Panc1 (cell line): ENCODE results near the gene ADGRV1. TPM values are rescaled to one million over a fixed set of nuclear protein-coding genes. Genes with fewer than 3 reads are reported as not detected.

Experiments used
- ATAC-seq: fragments of 200-7000 bp; cut with Tn5 transposase; 2 replicates; pipeline ENCODE4 v1.9.1; 2020; ENCODE audit warnings: mild to moderate bottlenecking, moderate library complexity
- BruUV-seq: library from RNA; stranded (reverse); fragments of 400-500 nt; replicated peaks from 2 replicates; lab custom pipeline; 2021; lab: Mats Ljungman, UMichigan
- CTCF ChIA-PET: fragments of 300-600 bp; sonication (Branson Sonifier 250); formaldehyde crosslinking; loops from one replicate; lab custom pipeline; 2022; ENCODE audit warnings: antibody characterized with exemption; lab: Charles Lee
- POLR2A ChIA-PET: fragments of 300-600 bp; sonication (Branson Sonifier 250); formaldehyde crosslinking; loops from one replicate; lab custom pipeline; 2022; ENCODE audit warnings: antibody characterized with exemption; lab: Charles Lee
- DNase-seq: peaks from one replicate; pipeline ENCODE4 v3.0.0-alpha.2; 2010; ENCODE audit warnings: low read depth, low spot score
- H3K27ac ChIP-seq: 2 replicates; pipeline ENCODE4 v1.5.1; 2011; ENCODE audit warnings: mild to moderate bottlenecking, low read length, inconsistent platforms
- H3K27me3 ChIP-seq: fragments of 200-500 bp; sonication (Bioruptor generic); 2 replicates; pipeline ENCODE4 v1.6.0; 2014; ENCODE audit warnings: low read length, inconsistent platforms; ENCODE audit not compliant: control insufficient read depth, insufficient read depth
- H3K36me3 ChIP-seq: fragments of 200-500 bp; sonication (Bioruptor generic); 2 replicates; pipeline ENCODE4 v1.5.1; 2014; ENCODE audit warnings: inconsistent platforms, mild to moderate bottlenecking, low read length, moderate library complexity; ENCODE audit not compliant: control insufficient read depth, insufficient read depth
- H3K4me1 ChIP-seq: 2 replicates; pipeline ENCODE4 v1.5.1; 2011; ENCODE audit warnings: inconsistent platforms, mild to moderate bottlenecking, low read length, moderate library complexity; ENCODE audit not compliant: control insufficient read depth, insufficient read depth
- H3K4me3 ChIP-seq, 2 experiments: 2 replicates each; pipeline ENCODE4 v1.5.1; 2011 to 2012; ENCODE audit warnings: low read depth in 2 of 2, low read length in 2 of 2, mild to moderate bottlenecking in 2 of 2, inconsistent platforms in 1 of 2, moderate library complexity in 1 of 2
- H3K9me3 ChIP-seq: fragments of 200-500 bp; sonication (Bioruptor generic); 2 replicates; pipeline ENCODE4 v1.5.1; 2014; ENCODE audit warnings: low read depth, mild to moderate bottlenecking, inconsistent platforms, low read length, moderate library complexity; ENCODE audit not compliant: control insufficient read depth, insufficient read depth
- POLR2AphosphoS5 ChIP-seq: IDR thresholded peaks from 2 replicates; pipeline ENCODE4 v1.6.1; 2012; ENCODE audit warnings: mild to moderate bottlenecking, low read depth, low read length, moderate library complexity
- SIN3A ChIP-seq: IDR thresholded peaks from 2 replicates; pipeline ENCODE4 v1.6.1; 2012; ENCODE audit warnings: low read depth, mild to moderate bottlenecking, low read length, moderate library complexity, borderline replicate concordance; ENCODE audit not compliant: insufficient read depth
- TCF7L2 ChIP-seq: IDR thresholded peaks from 2 replicates; pipeline ENCODE4 v1.6.1; 2011; ENCODE audit warnings: mild to moderate bottlenecking, low read depth, low read length, inconsistent platforms
- in situ Hi-C: cut with HindIII; loops from 2 replicates; pipeline ENCODE4 v1.10.0; 2016; ENCODE audit warnings: low sequenced_read_pairs, low pct_unique_long_range_greater_than_20kb
- intact Hi-C: fragments of 100-400 bp; cut with micrococcal nuclease; formaldehyde crosslinking; loops from one replicate; pipeline ENCODE4 v1.10.0; 2022; ENCODE audit not compliant: unreplicated experiment
- total RNA-seq: library from RNA; stranded (reverse); gene quantifications from one replicate; pipeline ENCODE4 v1.2.1, GENCODE V29; 2021; ENCODE audit not compliant: unreplicated experiment
- TF ChIP-seq, protein P1 (sequence below): fragments of 450-650 bp; IDR thresholded peaks from 2 replicates; pipeline ENCODE4 v1.5.1; 2017; ENCODE audit warnings: mild to moderate bottlenecking
- TF ChIP-seq, protein P2 (sequence below), 2 experiments: IDR thresholded peaks; 2 replicates each; pipeline ENCODE4 v1.6.1; 2011 to 2012; ENCODE audit warnings: low read depth in 2 of 2, control low read depth in 1 of 2, low read length in 1 of 2, mild to moderate bottlenecking in 1 of 2, moderate library complexity in 1 of 2; ENCODE audit not compliant: insufficient read depth in 1 of 2

The ADGRV1 gene
- total RNA-seq, 1 experiment from 2014 or later = 0.49 TPM

DNA sequence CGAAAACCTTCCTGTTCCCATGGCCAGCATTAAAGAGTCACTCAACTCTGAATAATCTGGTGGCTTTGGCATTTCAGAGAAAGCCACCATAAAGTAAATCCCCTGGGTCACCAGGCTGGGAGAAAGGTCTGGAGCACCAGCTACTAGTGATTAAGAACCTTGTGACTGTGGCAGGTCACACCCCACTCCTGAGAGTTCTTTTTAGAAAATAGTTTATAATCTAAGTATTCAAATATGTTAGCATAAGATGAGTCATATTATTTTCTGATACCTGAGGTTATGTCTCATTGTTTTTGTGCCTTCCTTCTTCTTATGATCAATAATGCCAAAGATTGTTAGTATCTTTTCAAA lies 472.8 kb downstream of the ADGRV1 start:
- ATAC-seq (no peak), DNase-seq (no peak)
- no TSS peak for BruUV-seq
- POLR2A ChIA-PET = no interaction called here
- H3K4me1 ChIP-seq = peaks cover 8% of the 10 kb centered on the region; the same call in 1 of the 2 replicates
- intact Hi-C loops = no loop called here
- CTCF ChIA-PET = no interaction called here
- TF ChIP-seq POLR2AphosphoS5 (no peak), SIN3A (no peak), TCF7L2 (no peak)
- TF ChIP-seq, protein P1, sequence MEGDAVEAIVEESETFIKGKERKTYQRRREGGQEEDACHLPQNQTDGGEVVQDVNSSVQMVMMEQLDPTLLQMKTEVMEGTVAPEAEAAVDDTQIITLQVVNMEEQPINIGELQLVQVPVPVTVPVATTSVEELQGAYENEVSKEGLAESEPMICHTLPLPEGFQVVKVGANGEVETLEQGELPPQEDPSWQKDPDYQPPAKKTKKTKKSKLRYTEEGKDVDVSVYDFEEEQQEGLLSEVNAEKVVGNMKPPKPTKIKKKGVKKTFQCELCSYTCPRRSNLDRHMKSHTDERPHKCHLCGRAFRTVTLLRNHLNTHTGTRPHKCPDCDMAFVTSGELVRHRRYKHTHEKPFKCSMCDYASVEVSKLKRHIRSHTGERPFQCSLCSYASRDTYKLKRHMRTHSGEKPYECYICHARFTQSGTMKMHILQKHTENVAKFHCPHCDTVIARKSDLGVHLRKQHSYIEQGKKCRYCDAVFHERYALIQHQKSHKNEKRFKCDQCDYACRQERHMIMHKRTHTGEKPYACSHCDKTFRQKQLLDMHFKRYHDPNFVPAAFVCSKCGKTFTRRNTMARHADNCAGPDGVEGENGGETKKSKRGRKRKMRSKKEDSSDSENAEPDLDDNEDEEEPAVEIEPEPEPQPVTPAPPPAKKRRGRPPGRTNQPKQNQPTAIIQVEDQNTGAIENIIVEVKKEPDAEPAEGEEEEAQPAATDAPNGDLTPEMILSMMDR = no peak
- TF ChIP-seq, protein P2, sequence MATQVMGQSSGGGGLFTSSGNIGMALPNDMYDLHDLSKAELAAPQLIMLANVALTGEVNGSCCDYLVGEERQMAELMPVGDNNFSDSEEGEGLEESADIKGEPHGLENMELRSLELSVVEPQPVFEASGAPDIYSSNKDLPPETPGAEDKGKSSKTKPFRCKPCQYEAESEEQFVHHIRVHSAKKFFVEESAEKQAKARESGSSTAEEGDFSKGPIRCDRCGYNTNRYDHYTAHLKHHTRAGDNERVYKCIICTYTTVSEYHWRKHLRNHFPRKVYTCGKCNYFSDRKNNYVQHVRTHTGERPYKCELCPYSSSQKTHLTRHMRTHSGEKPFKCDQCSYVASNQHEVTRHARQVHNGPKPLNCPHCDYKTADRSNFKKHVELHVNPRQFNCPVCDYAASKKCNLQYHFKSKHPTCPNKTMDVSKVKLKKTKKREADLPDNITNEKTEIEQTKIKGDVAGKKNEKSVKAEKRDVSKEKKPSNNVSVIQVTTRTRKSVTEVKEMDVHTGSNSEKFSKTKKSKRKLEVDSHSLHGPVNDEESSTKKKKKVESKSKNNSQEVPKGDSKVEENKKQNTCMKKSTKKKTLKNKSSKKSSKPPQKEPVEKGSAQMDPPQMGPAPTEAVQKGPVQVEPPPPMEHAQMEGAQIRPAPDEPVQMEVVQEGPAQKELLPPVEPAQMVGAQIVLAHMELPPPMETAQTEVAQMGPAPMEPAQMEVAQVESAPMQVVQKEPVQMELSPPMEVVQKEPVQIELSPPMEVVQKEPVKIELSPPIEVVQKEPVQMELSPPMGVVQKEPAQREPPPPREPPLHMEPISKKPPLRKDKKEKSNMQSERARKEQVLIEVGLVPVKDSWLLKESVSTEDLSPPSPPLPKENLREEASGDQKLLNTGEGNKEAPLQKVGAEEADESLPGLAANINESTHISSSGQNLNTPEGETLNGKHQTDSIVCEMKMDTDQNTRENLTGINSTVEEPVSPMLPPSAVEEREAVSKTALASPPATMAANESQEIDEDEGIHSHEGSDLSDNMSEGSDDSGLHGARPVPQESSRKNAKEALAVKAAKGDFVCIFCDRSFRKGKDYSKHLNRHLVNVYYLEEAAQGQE (IDR thresholded peaks at IDR 0.05; ENCODE audit: insufficient read depth in 1 of 2, low read depth in 2 of 2, low read length in 1 of 2) = no peak
- no peak overlapping the region for H3K27ac ChIP-seq
- no peaks in the 10 kb centered on the region for H3K27me3 ChIP-seq
- H3K9me3 ChIP-seq = no peaks in the 10 kb centered on the region
- no peak overlapping the region for H3K4me3 ChIP-seq
- in situ Hi-C loops = no loop called here
- no peaks in the 10 kb centered on the region for H3K36me3 ChIP-seq

- Histone ChIP-seq H3K9me3 (no peaks in the 10 kb centered on the region), H3K27me3 (no peaks in the 10 kb centered on the region), H3K4me3 (no peak overlapping the region), H3K27ac (no peak overlapping the region), H3K36me3 (no peaks in the 10 kb centered on the region), H3K4me1 (peaks cover 8% of the 10 kb centered on the region; the same call in 1 of the 2 replicates)
- in situ Hi-C loops = no loop called here
- ChIA-PET CTCF (no interaction called here), POLR2A (no interaction called here)
- DNase-seq (no peak), ATAC-seq (no peak)
- no peak for TF ChIP-seq POLR2AphosphoS5
- no peak for TF ChIP-seq TCF7L2
- no peak for TF ChIP-seq SIN3A
- TF ChIP-seq, protein P2 (IDR thresholded peaks at IDR 0.05; ENCODE audit: insufficient read depth in 1 of 2, low read depth in 2 of 2, low read length in 1 of 2) = no peak
- TF ChIP-seq, protein P1 = no peak
- no TSS peak for BruUV-seq
- intact Hi-C loops = no loop called here
Observed at GRCh38 chr5:91032125-91032524, 473.5 kb downstream of the ADGRV1 start.
